HEK293 (cell line): ENCODE results near the gene OPRM1.
"Not testable (repeated sequence)": the region's sequence is repeated elsewhere in the genome, so short reads cannot be mapped to it uniquely, and the experiment has no call there.

Experiments used
- ZNF138 ChIP-seq: fragments of 450-650 bp; formaldehyde crosslinking; IDR thresholded peaks from 2 replicates; pipeline ENCODE4 v1.5.1; 2016; ENCODE audit warnings: missing biosample characterization, missing genetic modification characterization, borderline replicate concordance
- ZNF274 ChIP-seq, 2 experiments: fragments of 200-500 bp in 1 of 2; fragments of 450-650 bp in 1 of 2; sonication (Bioruptor generic) in 1 of 2; formaldehyde crosslinking in 1 of 2; IDR thresholded peaks; 2 replicates each; pipeline versions ENCODE4 v1.5.1 to v1.6.1; 2014 to 2016; ENCODE audit warnings: borderline replicate concordance in 1 of 2, inconsistent platforms in 1 of 2, low read length in 1 of 2, missing biosample characterization in 1 of 2, missing genetic modification characterization in 1 of 2
- ZNF350 ChIP-seq: fragments of 450-650 bp; formaldehyde crosslinking; IDR thresholded peaks from 2 replicates; pipeline ENCODE4 v1.5.0; 2017; ENCODE audit warnings: missing biosample characterization, mild to moderate bottlenecking, missing genetic modification characterization
- ZNF391 ChIP-seq: fragments of 450-650 bp; formaldehyde crosslinking; IDR thresholded peaks from 2 replicates; pipeline ENCODE4 v1.5.1; 2016; ENCODE audit warnings: low read depth, missing biosample characterization, missing genetic modification characterization, borderline replicate concordance
- TF ChIP-seq, protein P1 (sequence below): fragments of 450-650 bp; formaldehyde crosslinking; IDR thresholded peaks from 2 replicates; pipeline ENCODE4 v1.5.1; 2016; ENCODE audit warnings: missing biosample characterization, missing genetic modification characterization
- TF ChIP-seq, protein P2 (sequence below): fragments of 450-650 bp; formaldehyde crosslinking; IDR thresholded peaks from 2 replicates; pipeline ENCODE4 v1.5.1; 2016; ENCODE audit warnings: missing biosample characterization, missing genetic modification characterization
- TF ChIP-seq, protein P3 (sequence below): fragments of 450-650 bp; formaldehyde crosslinking; IDR thresholded peaks from 2 replicates; pipeline ENCODE4 v1.5.1; 2016; ENCODE audit warnings: missing biosample characterization, missing genetic modification characterization, low read depth
- TF ChIP-seq, protein P4 (sequence below): fragments of 450-650 bp; formaldehyde crosslinking; IDR thresholded peaks from 2 replicates; pipeline ENCODE4 v1.5.1; 2016; ENCODE audit warnings: missing biosample characterization, missing genetic modification characterization
- TF ChIP-seq, protein P5 (sequence below): fragments of 450-650 bp; formaldehyde crosslinking; IDR thresholded peaks from 2 replicates; pipeline ENCODE4 v1.5.1; 2016; ENCODE audit warnings: missing biosample characterization, missing genetic modification characterization

DNA sequence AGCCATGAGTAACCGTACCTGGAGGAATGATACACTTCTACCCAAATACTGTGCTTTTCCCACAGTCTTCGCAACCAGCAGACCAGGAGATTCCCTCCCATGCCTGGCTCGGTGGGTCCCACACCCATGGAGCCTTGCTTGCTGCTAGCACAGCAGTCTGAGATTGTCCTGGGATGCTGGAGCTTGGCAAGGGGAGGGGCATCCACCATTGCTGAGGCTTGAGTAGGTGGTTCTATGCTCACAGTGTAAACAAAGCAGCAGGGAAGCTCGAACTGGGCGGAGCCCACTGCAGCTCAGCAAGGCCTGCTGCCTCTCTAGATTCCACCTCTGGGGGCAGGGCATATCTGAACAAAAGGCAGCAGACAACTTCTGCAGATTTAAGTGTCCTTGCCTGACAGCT is 133.4 kb downstream of the OPRM1 start:
- TF ChIP-seq, protein P1, sequence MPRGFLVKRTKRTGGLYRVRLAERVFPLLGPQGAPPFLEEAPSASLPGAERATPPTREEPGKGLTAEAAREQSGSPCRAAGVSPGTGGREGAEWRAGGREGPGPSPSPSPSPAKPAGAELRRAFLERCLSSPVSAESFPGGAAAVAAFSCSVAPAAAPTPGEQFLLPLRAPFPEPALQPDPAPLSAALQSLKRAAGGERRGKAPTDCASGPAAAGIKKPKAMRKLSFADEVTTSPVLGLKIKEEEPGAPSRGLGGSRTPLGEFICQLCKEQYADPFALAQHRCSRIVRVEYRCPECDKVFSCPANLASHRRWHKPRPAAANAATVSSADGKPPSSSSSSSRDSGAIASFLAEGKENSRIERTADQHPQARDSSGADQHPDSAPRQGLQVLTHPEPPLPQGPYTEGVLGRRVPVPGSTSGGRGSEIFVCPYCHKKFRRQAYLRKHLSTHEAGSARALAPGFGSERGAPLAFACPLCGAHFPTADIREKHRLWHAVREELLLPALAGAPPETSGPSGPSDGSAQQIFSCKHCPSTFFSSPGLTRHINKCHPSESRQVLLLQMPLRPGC = not testable (repeated sequence)
- TF ChIP-seq, protein P2, sequence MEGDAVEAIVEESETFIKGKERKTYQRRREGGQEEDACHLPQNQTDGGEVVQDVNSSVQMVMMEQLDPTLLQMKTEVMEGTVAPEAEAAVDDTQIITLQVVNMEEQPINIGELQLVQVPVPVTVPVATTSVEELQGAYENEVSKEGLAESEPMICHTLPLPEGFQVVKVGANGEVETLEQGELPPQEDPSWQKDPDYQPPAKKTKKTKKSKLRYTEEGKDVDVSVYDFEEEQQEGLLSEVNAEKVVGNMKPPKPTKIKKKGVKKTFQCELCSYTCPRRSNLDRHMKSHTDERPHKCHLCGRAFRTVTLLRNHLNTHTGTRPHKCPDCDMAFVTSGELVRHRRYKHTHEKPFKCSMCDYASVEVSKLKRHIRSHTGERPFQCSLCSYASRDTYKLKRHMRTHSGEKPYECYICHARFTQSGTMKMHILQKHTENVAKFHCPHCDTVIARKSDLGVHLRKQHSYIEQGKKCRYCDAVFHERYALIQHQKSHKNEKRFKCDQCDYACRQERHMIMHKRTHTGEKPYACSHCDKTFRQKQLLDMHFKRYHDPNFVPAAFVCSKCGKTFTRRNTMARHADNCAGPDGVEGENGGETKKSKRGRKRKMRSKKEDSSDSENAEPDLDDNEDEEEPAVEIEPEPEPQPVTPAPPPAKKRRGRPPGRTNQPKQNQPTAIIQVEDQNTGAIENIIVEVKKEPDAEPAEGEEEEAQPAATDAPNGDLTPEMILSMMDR (tag by site-specific recombination) = not testable (repeated sequence)
- TF ChIP-seq, protein P3, sequence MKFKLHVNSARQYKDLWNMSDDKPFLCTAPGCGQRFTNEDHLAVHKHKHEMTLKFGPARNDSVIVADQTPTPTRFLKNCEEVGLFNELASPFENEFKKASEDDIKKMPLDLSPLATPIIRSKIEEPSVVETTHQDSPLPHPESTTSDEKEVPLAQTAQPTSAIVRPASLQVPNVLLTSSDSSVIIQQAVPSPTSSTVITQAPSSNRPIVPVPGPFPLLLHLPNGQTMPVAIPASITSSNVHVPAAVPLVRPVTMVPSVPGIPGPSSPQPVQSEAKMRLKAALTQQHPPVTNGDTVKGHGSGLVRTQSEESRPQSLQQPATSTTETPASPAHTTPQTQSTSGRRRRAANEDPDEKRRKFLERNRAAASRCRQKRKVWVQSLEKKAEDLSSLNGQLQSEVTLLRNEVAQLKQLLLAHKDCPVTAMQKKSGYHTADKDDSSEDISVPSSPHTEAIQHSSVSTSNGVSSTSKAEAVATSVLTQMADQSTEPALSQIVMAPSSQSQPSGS (tag by site-specific recombination) = not testable (repeated sequence)
- TF ChIP-seq, protein P4, sequence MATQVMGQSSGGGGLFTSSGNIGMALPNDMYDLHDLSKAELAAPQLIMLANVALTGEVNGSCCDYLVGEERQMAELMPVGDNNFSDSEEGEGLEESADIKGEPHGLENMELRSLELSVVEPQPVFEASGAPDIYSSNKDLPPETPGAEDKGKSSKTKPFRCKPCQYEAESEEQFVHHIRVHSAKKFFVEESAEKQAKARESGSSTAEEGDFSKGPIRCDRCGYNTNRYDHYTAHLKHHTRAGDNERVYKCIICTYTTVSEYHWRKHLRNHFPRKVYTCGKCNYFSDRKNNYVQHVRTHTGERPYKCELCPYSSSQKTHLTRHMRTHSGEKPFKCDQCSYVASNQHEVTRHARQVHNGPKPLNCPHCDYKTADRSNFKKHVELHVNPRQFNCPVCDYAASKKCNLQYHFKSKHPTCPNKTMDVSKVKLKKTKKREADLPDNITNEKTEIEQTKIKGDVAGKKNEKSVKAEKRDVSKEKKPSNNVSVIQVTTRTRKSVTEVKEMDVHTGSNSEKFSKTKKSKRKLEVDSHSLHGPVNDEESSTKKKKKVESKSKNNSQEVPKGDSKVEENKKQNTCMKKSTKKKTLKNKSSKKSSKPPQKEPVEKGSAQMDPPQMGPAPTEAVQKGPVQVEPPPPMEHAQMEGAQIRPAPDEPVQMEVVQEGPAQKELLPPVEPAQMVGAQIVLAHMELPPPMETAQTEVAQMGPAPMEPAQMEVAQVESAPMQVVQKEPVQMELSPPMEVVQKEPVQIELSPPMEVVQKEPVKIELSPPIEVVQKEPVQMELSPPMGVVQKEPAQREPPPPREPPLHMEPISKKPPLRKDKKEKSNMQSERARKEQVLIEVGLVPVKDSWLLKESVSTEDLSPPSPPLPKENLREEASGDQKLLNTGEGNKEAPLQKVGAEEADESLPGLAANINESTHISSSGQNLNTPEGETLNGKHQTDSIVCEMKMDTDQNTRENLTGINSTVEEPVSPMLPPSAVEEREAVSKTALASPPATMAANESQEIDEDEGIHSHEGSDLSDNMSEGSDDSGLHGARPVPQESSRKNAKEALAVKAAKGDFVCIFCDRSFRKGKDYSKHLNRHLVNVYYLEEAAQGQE (tag by site-specific recombination) = not testable (repeated sequence)
- TF ChIP-seq, protein P5, sequence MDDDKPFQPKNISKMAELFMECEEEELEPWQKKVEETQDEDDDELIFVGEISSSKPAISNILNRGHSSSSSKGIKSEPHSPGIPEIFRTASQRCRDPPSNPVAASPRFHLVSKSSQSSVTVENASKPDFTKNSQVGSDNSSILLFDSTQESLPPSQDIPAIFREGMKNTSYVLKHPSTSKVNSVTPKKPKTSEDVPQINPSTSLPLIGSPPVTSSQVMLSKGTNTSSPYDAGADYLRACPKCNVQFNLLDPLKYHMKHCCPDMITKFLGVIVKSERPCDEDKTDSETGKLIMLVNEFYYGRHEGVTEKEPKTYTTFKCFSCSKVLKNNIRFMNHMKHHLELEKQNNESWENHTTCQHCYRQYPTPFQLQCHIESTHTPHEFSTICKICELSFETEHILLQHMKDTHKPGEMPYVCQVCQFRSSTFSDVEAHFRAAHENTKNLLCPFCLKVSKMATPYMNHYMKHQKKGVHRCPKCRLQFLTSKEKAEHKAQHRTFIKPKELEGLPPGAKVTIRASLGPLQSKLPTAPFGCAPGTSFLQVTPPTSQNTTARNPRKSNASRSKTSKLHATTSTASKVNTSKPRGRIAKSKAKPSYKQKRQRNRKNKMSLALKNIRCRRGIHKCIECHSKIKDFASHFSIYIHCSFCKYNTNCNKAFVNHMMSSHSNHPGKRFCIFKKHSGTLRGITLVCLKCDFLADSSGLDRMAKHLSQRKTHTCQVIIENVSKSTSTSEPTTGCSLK = not testable (repeated sequence)
- TF ChIP-seq ZNF274 (IDR thresholded peaks at IDR 0.05; ENCODE audit: low read length); ZNF274 (tag by site-specific recombination; IDR thresholded peaks at IDR 0.05; ENCODE audit: borderline replicate concordance); ZNF391; ZNF350 (tag by site-specific recombination); ZNF138 (tag by site-specific recombination): not testable (repeated sequence)
